Prostate gland (tissue), 2 donors: ENCODE measurements around the gene PTPRT. TPM values are rescaled to one million over a fixed set of nuclear protein-coding genes. Genes with fewer than 3 reads are reported as not detected.

ENCODE experiments used
- DNase-seq: peaks from one replicate; pipeline ENCODE4 v3.0.0-alpha.2; 2019; ENCODE audit warnings: low spot score
- H3K27ac ChIP-seq, 2 donors: fragments of 200-600 bp; sonication (generic); 2 replicates each; pipeline ENCODE4 v1.5.1; 2017 to 2019
- H3K27me3 ChIP-seq: fragments of 200-600 bp; sonication (generic); replicated peaks from 2 replicates; pipeline ENCODE4 v1.5.1; 2019; ENCODE audit not compliant: insufficient read depth
- H3K36me3 ChIP-seq, 2 donors: fragments of 200-600 bp; sonication (generic); 1 replicate in 1 of 2; 2 replicates in 1 of 2; pipeline versions ENCODE4 v1.5.1 to v1.8.1; 2017 to 2019
- H3K4me1 ChIP-seq: fragments of 200-600 bp; sonication (generic); replicated peaks from 2 replicates; pipeline ENCODE4 v1.5.1; 2019
- H3K4me3 ChIP-seq, 2 donors: fragments of 200-600 bp; sonication (generic); 2 replicates each; pipeline ENCODE4 v1.5.1; 2017 to 2019
- H3K9me3 ChIP-seq: fragments of 200-600 bp; sonication (generic); 2 replicates; pipeline ENCODE4 v1.5.1; 2017
- CTCF ChIP-seq, 4 experiments: fragments of 200-600 bp in 2 of 4; fragments of 450-650 bp in 2 of 4; sonication (generic) in 2 of 4; IDR thresholded peaks; 1 replicate in 3 of 4; 2 replicates in 1 of 4; pipeline ENCODE4 v1.5.1; 2016 to 2019; ENCODE audit warnings: antibody characterized with exemption in 4 of 4, mild to moderate bottlenecking in 2 of 4, moderate library complexity in 2 of 4
- POLR2A ChIP-seq: fragments of 450-650 bp; IDR thresholded peaks from one replicate; pipeline ENCODE4 v1.6.1; 2016; ENCODE audit warnings: antibody characterized with exemption, mild to moderate bottlenecking
- POLR2AphosphoS5 ChIP-seq: sonication (generic); formaldehyde crosslinking; IDR thresholded peaks from one replicate; pipeline ENCODE4 v1.6.1; 2017; ENCODE audit warnings: antibody characterized with exemption
- WGBS: methylation state at CpG from one replicate; pipeline ENCODE4 v1.1.5; 2018; 5-methylcytosine and 5-hydroxymethylcytosine counted together
- intact Hi-C: fragments of 100-400 bp; cut with DNase I; formaldehyde crosslinking; loops from one replicate; pipeline ENCODE4 v1.14.2; 2022
- total RNA-seq, 2 donors: library from RNA; depleted of rRNA; stranded (reverse); fragments of >200 nt; gene quantifications; one replicate each; pipeline ENCODE4 v1.1.0, GENCODE V29; 2016

The PTPRT gene
- total RNA-seq, 2 donors from 2014 or later, result 1.5 to 3.5 TPM

GRCh38 chr20:43123180-43123579, 66.5 kb downstream of the PTPRT start:
- WGBS, result 69% methylated on average over 2 of the region's 2 CpGs

GRCh38 chr20:43119720-43120119, 70.0 kb downstream of the PTPRT start:
- no peaks in the 10 kb centered on the region for H3K36me3 ChIP-seq
- H3K27ac ChIP-seq, result no peak overlapping the region
- H3K4me1 ChIP-seq, result no peaks in the 10 kb centered on the region
- WGBS, result 82% methylated on average over 2 of the region's 2 CpGs
- TF ChIP-seq POLR2A (no peak), CTCF (IDR thresholded peaks at IDR 0.05) (no peak), POLR2AphosphoS5 (no peak)
- H3K27me3 ChIP-seq, result no peaks in the 10 kb centered on the region
- DNase-seq, result no peak
- H3K4me3 ChIP-seq, result no peak overlapping the region
- H3K9me3 ChIP-seq, result no peaks in the 10 kb centered on the region
- intact Hi-C loops, result no loop called here

More at GRCh38 chr20:43123180-43123579, 66.5 kb downstream of the PTPRT start:
- H3K27ac ChIP-seq, result no peak overlapping the region
- TF ChIP-seq CTCF (IDR thresholded peaks at IDR 0.05) (no peak), POLR2A (no peak), POLR2AphosphoS5 (no peak)
- no peaks in the 10 kb centered on the region for H3K36me3 ChIP-seq
- intact Hi-C loops, result no loop called here
- no peak for DNase-seq
- no peaks in the 10 kb centered on the region for H3K4me1 ChIP-seq
- H3K27me3 ChIP-seq, result no peaks in the 10 kb centered on the region
- H3K4me3 ChIP-seq, result no peak overlapping the region
- H3K9me3 ChIP-seq, result no peaks in the 10 kb centered on the region

- 50% methylated on average over 5 of the region's 5 CpGs for WGBS
- H3K36me3 ChIP-seq, result no peaks in the 10 kb centered on the region
- no peak overlapping the region for H3K27ac ChIP-seq
- no peak for DNase-seq
- no peaks in the 10 kb centered on the region for H3K4me1 ChIP-seq
- no peaks in the 10 kb centered on the region for H3K9me3 ChIP-seq
- intact Hi-C loops, result no loop called here
- H3K4me3 ChIP-seq, result no peak overlapping the region
- TF ChIP-seq POLR2AphosphoS5, result no peak
- TF ChIP-seq POLR2A, result no peak
- no peak for TF ChIP-seq CTCF (IDR thresholded peaks at IDR 0.05)
- no peaks in the 10 kb centered on the region for H3K27me3 ChIP-seq
Observed at GRCh38 chr20:43102394-43102793, 87.3 kb downstream of the PTPRT start.

- DNase-seq, result no peak
- intact Hi-C loops, result no loop called here
- Histone ChIP-seq H3K9me3 (no peaks in the 10 kb centered on the region), H3K4me3 (no peak overlapping the region), H3K36me3 (no peaks in the 10 kb centered on the region), H3K27me3 (no peaks in the 10 kb centered on the region), H3K27ac (no peak overlapping the region), H3K4me1 (no peaks in the 10 kb centered on the region)
- TF ChIP-seq POLR2AphosphoS5 (no peak), CTCF (IDR thresholded peaks at IDR 0.05) (no peak), POLR2A (no peak)
- WGBS, result 75% methylated on average over 5 of the region's 5 CpGs
Observed at GRCh38 chr20:43096931-43097260, 92.8 kb downstream of the PTPRT start.

GRCh38 chr20:43096126-43096930, 93.4 kb downstream of the PTPRT start:
- Histone ChIP-seq H3K4me3 (no peak overlapping the region), H3K4me1 (no peaks in the 10 kb centered on the region), H3K9me3 (no peaks in the 10 kb centered on the region), H3K36me3 (no peaks in the 10 kb centered on the region), H3K27ac (no peak overlapping the region), H3K27me3 (no peaks in the 10 kb centered on the region)
- TF ChIP-seq POLR2A, result no peak
- no peak for TF ChIP-seq POLR2AphosphoS5
- no peak for TF ChIP-seq CTCF (IDR thresholded peaks at IDR 0.05)
- intact Hi-C loops, result no loop called here
- 49% methylated on average over 5 of the region's 5 CpGs for WGBS
- no peak for DNase-seq
